Heart left ventricle (tissue), 16 donors: ENCODE data around the gene ASPG. TPM values are rescaled to one million over a fixed set of nuclear protein-coding genes. Genes with fewer than 3 reads are reported as not detected.
A peak's percentile ranks its signal among the peaks of the same experiment; 100 is the strongest.

Experiments
- ATAC-seq, 4 donors: fragments of 200-7000 bp; cut with Tn5 transposase; one replicate each; pipeline ENCODE4 v1.9.1; 2020 to 2022; ENCODE audit warnings: moderate library complexity in 4 of 4, mild to moderate bottlenecking in 3 of 4, moderate number of reproducible peaks in 1 of 4
- DNase-seq, 5 donors: peaks; one replicate each; pipeline ENCODE4 v3.0.0-alpha.2; 2020
- H3K27ac ChIP-seq, 12 donors: fragments of 200-600 bp; sonication (generic) in 4 of 12; one replicate each; pipeline versions ENCODE4 v1.5.0 to v1.8.0; 2016 to 2022; ENCODE audit warnings: mild to moderate bottlenecking in 2 of 12
- H3K27me3 ChIP-seq, 9 donors: fragments of 200-600 bp; sonication (generic) in 2 of 9; one replicate each; pipeline versions ENCODE4 v1.5.1 to v1.8.0; 2016 to 2022; ENCODE audit warnings: mild to moderate bottlenecking in 3 of 9
- H3K36me3 ChIP-seq, 9 donors: fragments of 200-600 bp; sonication (generic) in 2 of 9; one replicate each; pipeline versions ENCODE4 v1.5.0 to v1.8.0; 2018 to 2022; ENCODE audit warnings: mild to moderate bottlenecking in 2 of 9
- H3K4me1 ChIP-seq, 12 donors: fragments of 200-600 bp; sonication (generic) in 4 of 12; one replicate each; pipeline versions ENCODE4 v1.5.0 to v1.8.0; 2016 to 2022; ENCODE audit warnings: mild to moderate bottlenecking in 3 of 12
- H3K4me3 ChIP-seq, 12 donors: fragments of 200-600 bp; sonication (generic) in 4 of 12; one replicate each; pipeline versions ENCODE4 v1.5.0 to v1.8.0; 2017 to 2022; ENCODE audit warnings: mild to moderate bottlenecking in 9 of 12, moderate library complexity in 4 of 12
- H3K9me3 ChIP-seq, 12 donors: fragments of 200-600 bp; sonication (generic) in 4 of 12; one replicate each; pipeline versions ENCODE4 v1.5.0 to v1.8.0; 2016 to 2022; ENCODE audit warnings: mild to moderate bottlenecking in 1 of 12
- CTCF ChIP-seq, 12 donors: fragments of 200-600 bp; sonication (generic) in 4 of 12; IDR thresholded peaks; one replicate each; pipeline versions ENCODE4 v1.5.0 to v1.8.0; 2018 to 2022; ENCODE audit warnings: antibody characterized with exemption in 12 of 12, mild to moderate bottlenecking in 5 of 12
- POLR2A ChIP-seq, 2 donors: fragments of 450-650 bp; IDR thresholded peaks; one replicate each; pipeline ENCODE4 v1.6.1; 2017; ENCODE audit warnings: antibody characterized with exemption in 2 of 2, mild to moderate bottlenecking in 2 of 2, moderate library complexity in 2 of 2
- WGBS, 4 donors: extraction: QIAGEN DNeasy Blood & Tissue Kit in 2 of 4; methylation state at CpG; one replicate each; pipeline versions ENCODE4 v1.1.5 to v1.1.7; 2013 to 2018; 5-methylcytosine and 5-hydroxymethylcytosine counted together
- intact Hi-C, 10 donors: fragments of 100-400 bp; cut with DNase I; formaldehyde crosslinking; loops; one replicate each; pipeline versions ENCODE4 v1.11.1 to v1.14.2; 2022
- polyA plus RNA-seq, 2 donors: library from polyadenylated mRNA; stranded (reverse); fragments of 200-250 nt; gene quantifications; one replicate each; pipeline ENCODE4 v1.2.3, GENCODE V29; 2013
- total RNA-seq, 9 donors: library from RNA; depleted of rRNA in 2 of 9; stranded (reverse); fragments of >200 nt in 2 of 9; fragmentation: NEBNext Ultra II Directional in 3 of 9; extraction: Animal tissue kit (Norgen Biotek cat#: 25700) in 3 of 9; gene quantifications; one replicate each; pipeline versions ENCODE4 v1.1.0 to v1.2.4, GENCODE V29; 2016 to 2023
- donor health status: ischemic (EF 13 %, LVEDD 7.1; RV severe dilation, severe dysfunction).
- donor health status: healthy with polysubstance abuse.
- donor health status: DM: no; HTN: yes; CAD: no.
- donor health status: DM: no; HTN: no; CAD: no.
- donor health status: ischemic (EF 25% LVEDD 6.9; RV normal size, moderate dysfunction).
- donor health status: ischemic (EF 25% LVEDD 5.7; RV mildly dilated, moderate dysfunction).
- donor health status: healthy.
- donor health status: DM: yes; HTN: yes; CAD: no.
- donor health status: ischemic (EF 35%, LVEDD 5.7; RV mildly dilated, moderate dysfunction).
- donor health status: nonischemic (EF 11% LVEDD 7.7; RV severe dilation, severe dysfunction).
- donor health status: DM: yes; HTN: yes; CAD: no.
- donor health status: PGD.
- donor health status: ischemic (EF 29% LVEDD 5.4; RV normal size, mild dysfunction).
- donor health status: nonischemic (EF 23%, LVEDD 6.1; RV moderate dilation, normal function).

The ASPG gene
- total and polyA plus RNA-seq, 11 donors = 3.2 to 54.6 (median 16.3) TPM

GRCh38 chr14:104086661-104087461 is 1.4 kb downstream of the ASPG start:
- H3K4me1 ChIP-seq = peaks cover 0 to 48% (median 10%) of the 10 kb centered on the region in 12 donors
- H3K9me3 ChIP-seq = peaks cover 0 to 5% (median 0%) of the 10 kb centered on the region in 12 donors
- no peaks in the 10 kb centered on the region for H3K36me3 ChIP-seq
- WGBS, 4 donors = 49 to 55% (median 52%) methylated on average over 16 of the region's 16 CpGs
- ATAC-seq (peak; percentile 41 to 64 (median 58)), DNase-seq (peak; percentile 8 to 77 (median 59))
- H3K27ac ChIP-seq = peak overlapping the region; percentile 11 to 73 (median 48)
- peak overlapping the region in 2 of 12 donors; percentile 29 to 55 for H3K4me3 ChIP-seq
- TF ChIP-seq CTCF (IDR thresholded peaks at IDR 0.05) = no peak
- peak in 1 of 2 donors; percentile 52 for TF ChIP-seq POLR2A (IDR thresholded peaks at IDR 0.05)
- intact Hi-C loops = no loop called here
- H3K27me3 ChIP-seq = peaks cover 0 to 19% (median 11%) of the 10 kb centered on the region in 9 donors

- intact Hi-C loops = no loop called here
- H3K4me1 ChIP-seq = peaks cover 0 to 46% (median 8%) of the 10 kb centered on the region in 12 donors
- no peaks in the 10 kb centered on the region for H3K36me3 ChIP-seq
- no peak overlapping the region for H3K4me3 ChIP-seq
- H3K27ac ChIP-seq = peak overlapping the region in 8 of 12 donors; percentile 43 to 73 (median 56)
- DNase-seq = peak in 1 of 5 donors; percentile 62
- 79 to 92% (median 86%) methylated on average over 10 to 17 of the region's 17 CpGs for WGBS, 4 donors
- H3K9me3 ChIP-seq = peaks cover 0 to 5% (median 0%) of the 10 kb centered on the region in 12 donors
- peaks cover 0 to 23% (median 11%) of the 10 kb centered on the region in 9 donors for H3K27me3 ChIP-seq
- TF ChIP-seq CTCF (IDR thresholded peaks at IDR 0.05) = no peak
- no peak for ATAC-seq
Measured at GRCh38 chr14:104087505-104087904, 2.0 kb downstream of the ASPG start.

- 62 to 80% (median 71%) methylated on average over 19 to 23 of the region's 23 CpGs for WGBS, 4 donors
- intact Hi-C loops = no loop called here
- no peak overlapping the region for H3K4me3 ChIP-seq
- peaks cover 0 to 23% (median 11%) of the 10 kb centered on the region in 9 donors for H3K27me3 ChIP-seq
- TF ChIP-seq POLR2A (IDR thresholded peaks at IDR 0.05) = no peak
- no peak for TF ChIP-seq CTCF (IDR thresholded peaks at IDR 0.05)
- H3K36me3 ChIP-seq = no peaks in the 10 kb centered on the region
- ATAC-seq (no peak), DNase-seq (no peak)
- peaks cover 0 to 39% (median 8%) of the 10 kb centered on the region in 12 donors for H3K4me1 ChIP-seq
- peaks cover 0 to 5% (median 0%) of the 10 kb centered on the region in 12 donors for H3K9me3 ChIP-seq
- H3K27ac ChIP-seq = no peak overlapping the region
Measured at GRCh38 chr14:104087981-104088850, 2.7 kb downstream of the ASPG start.
